Neural cell (in vitro differentiated cells): ENCODE data around the gene PTPRZ1.

ENCODE experiments used
- CTCF ChIP-seq: fragments of 450-650 bp; IDR thresholded peaks from 2 replicates; pipeline ENCODE4 v1.5.1; 2014; ENCODE audit warnings: antibody characterized with exemption, mild to moderate bottlenecking, moderate library complexity; ENCODE audit not compliant: poor library complexity, severe bottlenecking
- EP300 ChIP-seq: fragments of 450-650 bp; conservative IDR thresholded peaks from 2 replicates; pipeline ENCODE4 v1.6.1; 2014; ENCODE audit warnings: antibody characterized with exemption, mild to moderate bottlenecking, moderate library complexity; ENCODE audit not compliant: poor library complexity, severe bottlenecking
- EZH2 ChIP-seq: fragments of 200-600, 300-800 bp; shearing (Covaris generic), sonication (generic); IDR thresholded peaks from 2 replicates; pipeline ENCODE4 v1.6.1; 2014; ENCODE audit warnings: antibody characterized with exemption, low read length, borderline replicate concordance, mild to moderate bottlenecking; ENCODE audit not compliant: insufficient read depth, poor library complexity, severe bottlenecking
- RAD21 ChIP-seq: fragments of 450-650 bp; conservative IDR thresholded peaks from 2 replicates; pipeline ENCODE4 v1.6.1; 2014; ENCODE audit warnings: antibody characterized with exemption, mild to moderate bottlenecking, moderate library complexity
- REST ChIP-seq: IDR thresholded peaks from 2 replicates; pipeline ENCODE4 v1.6.1; 2012; ENCODE audit warnings: borderline replicate concordance
- SMC3 ChIP-seq: fragments of 450-650 bp; conservative IDR thresholded peaks from 2 replicates; pipeline ENCODE4 v1.6.1; 2014; ENCODE audit warnings: antibody characterized with exemption, mild to moderate bottlenecking, moderate library complexity; ENCODE audit not compliant: poor library complexity

GRCh38 chr7:122027058-122027457, 154.1 kb downstream of the PTPRZ1 start:
- TF ChIP-seq CTCF, result no peak
- TF ChIP-seq RAD21, result no peak
- no peak for TF ChIP-seq SMC3
- no peak for TF ChIP-seq EP300
- TF ChIP-seq EZH2, result no peak
- no peak for TF ChIP-seq REST
